Posterior vena cava (tissue), 2 donors: ENCODE data around the gene TOP3B. TPM values are rescaled to one million over a fixed set of nuclear protein-coding genes. Genes with fewer than 3 reads are reported as not detected.

ENCODE experiments used
- DNase-seq: peaks from one replicate; pipeline ENCODE4 v3.0.0-alpha.2; 2020; ENCODE audit warnings: low spot score
- intact Hi-C, 2 donors: fragments of 100-400 bp; cut with DNase I; formaldehyde crosslinking; loops; one replicate each; pipeline versions ENCODE4 v1.14.1 to v1.14.2; 2022 to 2023
- long read RNA-seq, 2 donors: library from polyadenylated mRNA; unstranded; transcript quantifications; one replicate each; pipeline ENCODE4 v2.0.0, GENCODE V29; 2020 to 2021
- total RNA-seq, 2 donors: library from RNA; stranded (reverse); fragmentation: NEBNext Ultra II Directional; extraction: Animal tissue kit (Norgen Biotek cat#: 25700); gene quantifications; one replicate each; pipeline ENCODE4 v1.2.1, GENCODE V29; 2021
- donor health status: DM: yes; HTN: yes; CAD: no.
- donor health status: DM: yes; HTN: yes; CAD: no.

Gene TOP3B
- total RNA-seq, result 10 to 100 TPM; 15.2 to 19.3 TPM
- long read RNA-seq, donor 1, partial matches to known transcripts, result 2 of 7 reads
- long read RNA-seq, donor 1, other reads (novel, unspliced or antisense), result 3 of 7 reads
- long read RNA-seq, donor 2, transcript TOP3B-201 (18 exons, 2,863 nt), result major isoform, 5 of 18 reads
- long read RNA-seq, donor 2, partial matches to known transcripts, result 4 of 18 reads
- long read RNA-seq, donor 2, other reads (novel, unspliced or antisense), result 9 of 18 reads

- DNase-seq, result peak; percentile 95
- intact Hi-C loops, result no loop called here
Observed at GRCh38 chr22:21982338-21982965, at the start of gene TOP3B. Gene TOP3B (minus strand): TSS chr22:21982787. CDS start chr22:21975709, 7,078 bp downstream.

GRCh38 chr22:22031183-22031945 lies 48.8 kb upstream of the TOP3B start:
- intact Hi-C loops, result no loop called here
- no peak for DNase-seq

GRCh38 chr22:22030493-22031182 lies 48.1 kb upstream of the TOP3B start:
- intact Hi-C loops, result no loop called here
- DNase-seq, result no peak

GRCh38 chr22:22027955-22028354 lies 45.4 kb upstream of the TOP3B start:
- intact Hi-C loops, result no loop called here

GRCh38 chr22:22026157-22026831 lies 43.7 kb upstream of the TOP3B start:
- DNase-seq, result no peak

More at GRCh38 chr22:22027955-22028354, 45.4 kb upstream of the TOP3B start:
- no peak for DNase-seq

GRCh38 chr22:22025320-22026156 lies 43.0 kb upstream of the TOP3B start:
- intact Hi-C loops, result no loop called here
- no peak for DNase-seq

More at GRCh38 chr22:22026157-22026831, 43.7 kb upstream of the TOP3B start:
- intact Hi-C loops, result no loop called here

GRCh38 chr22:22024440-22024839 lies 41.9 kb upstream of the TOP3B start:
- intact Hi-C loops, result no loop called here
- DNase-seq, result no peak

- DNase-seq, result no peak
- intact Hi-C loops, result no loop called here
Observed at GRCh38 chr22:22023581-22024137, 41.1 kb upstream of the TOP3B start.

- DNase-seq, result no peak
- intact Hi-C loops, result no loop called here
Observed at GRCh38 chr22:22022947-22023534, 40.5 kb upstream of the TOP3B start.

GRCh38 chr22:22022255-22022840 lies 39.8 kb upstream of the TOP3B start:
- DNase-seq, result no peak
- intact Hi-C loops, result no loop called here

GRCh38 chr22:22021162-22021750 lies 38.7 kb upstream of the TOP3B start:
- intact Hi-C loops, result no loop called here
- no peak for DNase-seq

- intact Hi-C loops, result no loop called here
Observed at GRCh38 chr22:22020425-22020852, 37.9 kb upstream of the TOP3B start.

GRCh38 chr22:22019659-22020424 lies 37.3 kb upstream of the TOP3B start:
- intact Hi-C loops, result no loop called here
- no peak for DNase-seq

More at GRCh38 chr22:22020425-22020852, 37.9 kb upstream of the TOP3B start:
- DNase-seq, result no peak

- intact Hi-C loops, result no loop called here
- DNase-seq, result no peak
Observed at GRCh38 chr22:22018825-22019658, 36.5 kb upstream of the TOP3B start.

GRCh38 chr22:22015631-22016030 lies 33.0 kb upstream of the TOP3B start:
- intact Hi-C loops, result no loop called here
- DNase-seq, result no peak
